Endodermal cell (in vitro differentiated cells): ENCODE measurements around the gene OSBPL8. TPM values are rescaled to one million over a fixed set of nuclear protein-coding genes. Genes with fewer than 3 reads are reported as not detected.

ENCODE experiments used
- DNase-seq: peaks from one replicate; pipeline ENCODE4 v3.0.0-alpha.2; 2017
- H3K27ac ChIP-seq: 2 replicates; pipeline ENCODE4 v1.5.1; 2013; ENCODE audit warnings: mild to moderate bottlenecking, low read depth, low read length, moderate library complexity
- H3K27me3 ChIP-seq: 2 replicates; pipeline ENCODE4 v1.6.1; 2013; ENCODE audit warnings: mild to moderate bottlenecking, low read length, moderate library complexity; ENCODE audit not compliant: insufficient read depth, control insufficient read depth, poor library complexity, severe bottlenecking
- H3K36me3 ChIP-seq: 2 replicates; pipeline ENCODE4 v1.7.0; 2013; ENCODE audit warnings: mild to moderate bottlenecking, low read length, moderate library complexity; ENCODE audit not compliant: control insufficient read depth, insufficient read depth
- H3K4me1 ChIP-seq: one replicate; pipeline ENCODE4 v1.7.0; 2013; ENCODE audit warnings: low read length; ENCODE audit not compliant: control insufficient read depth, insufficient read depth
- H3K4me3 ChIP-seq: 2 replicates; pipeline ENCODE4 v1.5.1; 2013; ENCODE audit warnings: mild to moderate bottlenecking, low read length, moderate library complexity
- H3K9ac ChIP-seq: 2 replicates; pipeline ENCODE4 v1.6.1; 2013; ENCODE audit warnings: mild to moderate bottlenecking, low read length, moderate library complexity; ENCODE audit not compliant: poor library complexity, severe bottlenecking; ENCODE audit errors: extremely low read depth
- H3K9me3 ChIP-seq: 2 replicates; pipeline ENCODE4 v1.6.1; 2013; ENCODE audit warnings: mild to moderate bottlenecking, low read length, moderate library complexity; ENCODE audit not compliant: control insufficient read depth
- H3K27ac Mint-ChIP-seq: 2 replicates; pipeline ENCODE4 v1.8.0; 2020; ENCODE audit warnings: mixed read lengths
- H3K27me3 Mint-ChIP-seq: 2 replicates; pipeline ENCODE4 v1.8.0; 2021; ENCODE audit warnings: mild to moderate bottlenecking, mixed read lengths; ENCODE audit not compliant: insufficient read depth
- H3K36me3 Mint-ChIP-seq: 2 replicates; pipeline ENCODE4 v1.8.0; 2020; ENCODE audit warnings: low read depth, mixed read lengths
- H3K4me1 Mint-ChIP-seq: 2 replicates; pipeline ENCODE4 v1.8.0; 2020; ENCODE audit warnings: mixed read lengths
- H3K4me3 Mint-ChIP-seq: 2 replicates; pipeline ENCODE4 v1.8.0; 2020; ENCODE audit warnings: mild to moderate bottlenecking, moderate library complexity, mixed read lengths
- H3K9me3 Mint-ChIP-seq: 2 replicates; pipeline ENCODE4 v1.8.0; 2020; ENCODE audit warnings: mild to moderate bottlenecking, mixed read lengths
- WGBS, 2 experiments: methylation state at CpG; one replicate each; pipeline versions ENCODE4 v1.1.5 to v1.1.7; 2013; ENCODE audit warnings: missing lambda C conversion rate in 2 of 2, mixed read lengths in 1 of 2; ENCODE audit not compliant: insufficient coverage in 1 of 2, insufficient read length in 1 of 2; 5-methylcytosine and 5-hydroxymethylcytosine counted together
- total RNA-seq, 2 donors: library from RNA; stranded (reverse); fragmentation: NEBNext Ultra II Directional in 1 of 2; extraction: Animal tissue kit (Norgen Biotek cat#: 25700) in 1 of 2; gene quantifications; 2 replicates in 1 of 2; 3 replicates in 1 of 2; pipeline ENCODE4 v1.2.1, GENCODE V29; 2021
- TF ChIP-seq, protein P1 (sequence below): fragments of 200-600 bp; sonication (generic); conservative IDR thresholded peaks from 2 replicates; pipeline ENCODE4 v1.5.0; 2021; ENCODE audit warnings: antibody characterized with exemption, mild to moderate bottlenecking

OSBPL8 gene
- total RNA-seq, 2 donors from 2014 or later = 44.0 to 58.8 TPM

DNA sequence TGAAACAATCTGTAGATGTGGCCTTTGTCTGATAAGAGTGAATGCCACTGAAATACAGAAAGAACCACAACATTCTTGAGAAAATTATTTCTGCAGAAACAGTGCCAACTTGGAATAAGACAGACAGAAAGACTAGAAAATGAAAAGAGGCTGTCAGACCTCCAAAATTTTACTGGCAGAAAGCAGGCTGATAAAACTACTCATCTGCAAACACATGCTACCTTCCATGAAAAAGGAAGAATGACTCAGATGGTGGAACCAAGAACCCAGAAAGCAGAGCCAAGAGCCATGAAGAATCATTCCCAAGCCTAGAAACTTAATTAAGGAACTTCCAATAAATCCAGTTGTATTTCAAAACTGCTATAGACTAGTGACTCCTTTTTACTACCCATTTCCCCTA is 31.9 kb upstream of the OSBPL8 start:
- no peaks in the 10 kb centered on the region for H3K36me3 ChIP-seq
- Mint-ChIP-seq H3K27ac (no peak overlapping the region), H3K4me3 (no peak overlapping the region), H3K36me3 (no peaks in the 10 kb centered on the region), H3K9me3 (peaks cover 4% of the 10 kb centered on the region), H3K27me3 (no peaks in the 10 kb centered on the region), H3K4me1 (no peaks in the 10 kb centered on the region)
- TF ChIP-seq, protein P1, sequence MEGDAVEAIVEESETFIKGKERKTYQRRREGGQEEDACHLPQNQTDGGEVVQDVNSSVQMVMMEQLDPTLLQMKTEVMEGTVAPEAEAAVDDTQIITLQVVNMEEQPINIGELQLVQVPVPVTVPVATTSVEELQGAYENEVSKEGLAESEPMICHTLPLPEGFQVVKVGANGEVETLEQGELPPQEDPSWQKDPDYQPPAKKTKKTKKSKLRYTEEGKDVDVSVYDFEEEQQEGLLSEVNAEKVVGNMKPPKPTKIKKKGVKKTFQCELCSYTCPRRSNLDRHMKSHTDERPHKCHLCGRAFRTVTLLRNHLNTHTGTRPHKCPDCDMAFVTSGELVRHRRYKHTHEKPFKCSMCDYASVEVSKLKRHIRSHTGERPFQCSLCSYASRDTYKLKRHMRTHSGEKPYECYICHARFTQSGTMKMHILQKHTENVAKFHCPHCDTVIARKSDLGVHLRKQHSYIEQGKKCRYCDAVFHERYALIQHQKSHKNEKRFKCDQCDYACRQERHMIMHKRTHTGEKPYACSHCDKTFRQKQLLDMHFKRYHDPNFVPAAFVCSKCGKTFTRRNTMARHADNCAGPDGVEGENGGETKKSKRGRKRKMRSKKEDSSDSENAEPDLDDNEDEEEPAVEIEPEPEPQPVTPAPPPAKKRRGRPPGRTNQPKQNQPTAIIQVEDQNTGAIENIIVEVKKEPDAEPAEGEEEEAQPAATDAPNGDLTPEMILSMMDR = no peak
- no peak overlapping the region for H3K27ac ChIP-seq
- no peak for DNase-seq
- H3K4me1 ChIP-seq = no peaks in the 10 kb centered on the region
- H3K4me3 ChIP-seq = no peak overlapping the region
- no peaks in the 10 kb centered on the region for H3K9me3 ChIP-seq
- no peak overlapping the region for H3K9ac ChIP-seq
- H3K27me3 ChIP-seq = no peaks in the 10 kb centered on the region

- no peaks in the 10 kb centered on the region for H3K27me3 ChIP-seq
- Mint-ChIP-seq H3K4me3 (no peak overlapping the region), H3K27me3 (no peaks in the 10 kb centered on the region), H3K4me1 (no peaks in the 10 kb centered on the region), H3K27ac (no peak overlapping the region), H3K36me3 (no peaks in the 10 kb centered on the region), H3K9me3 (peaks cover 4% of the 10 kb centered on the region)
- TF ChIP-seq, protein P1 = no peak
- WGBS, 2 experiments = 86 to 100% methylated on average over 1 to 3 of the region's 3 CpGs
- H3K9ac ChIP-seq = no peak overlapping the region
- no peaks in the 10 kb centered on the region for H3K36me3 ChIP-seq
- H3K4me3 ChIP-seq = no peak overlapping the region
- H3K4me1 ChIP-seq = no peaks in the 10 kb centered on the region
- DNase-seq = no peak
- H3K27ac ChIP-seq = no peak overlapping the region
- no peaks in the 10 kb centered on the region for H3K9me3 ChIP-seq
These were observed 30.6 kb upstream of the OSBPL8 start for GRCh38 chr12:76590131-76590530.

- Histone ChIP-seq H3K27me3 (no peaks in the 10 kb centered on the region), H3K9me3 (no peaks in the 10 kb centered on the region), H3K4me1 (no peaks in the 10 kb centered on the region), H3K9ac (no peak overlapping the region), H3K27ac (no peak overlapping the region), H3K36me3 (no peaks in the 10 kb centered on the region), H3K4me3 (no peak overlapping the region)
- no peak for DNase-seq
- peaks cover 4% of the 10 kb centered on the region for H3K9me3 Mint-ChIP-seq
- no peak overlapping the region for H3K27ac Mint-ChIP-seq
- no peaks in the 10 kb centered on the region for H3K4me1 Mint-ChIP-seq
- no peaks in the 10 kb centered on the region for H3K27me3 Mint-ChIP-seq
- H3K36me3 Mint-ChIP-seq = no peaks in the 10 kb centered on the region
- TF ChIP-seq, protein P1 = no peak
- no peak overlapping the region for H3K4me3 Mint-ChIP-seq
These were observed 29.5 kb upstream of the OSBPL8 start for GRCh38 chr12:76588881-76589565.
